Measurements from ENCODE around the gene SEC23B. TPM values are rescaled to one million over a fixed set of nuclear protein-coding genes. Genes with fewer than 3 reads are reported as not detected.
A peak's percentile ranks its signal among the peaks of the same experiment; 100 is the strongest.

The SEC23B gene
- total and polyA plus RNA-seq, 2 of the 13 experiments (the other 11 are each of a cell fraction or from before 2014, with no cell fraction given): 114 to 120 TPM

DNA sequence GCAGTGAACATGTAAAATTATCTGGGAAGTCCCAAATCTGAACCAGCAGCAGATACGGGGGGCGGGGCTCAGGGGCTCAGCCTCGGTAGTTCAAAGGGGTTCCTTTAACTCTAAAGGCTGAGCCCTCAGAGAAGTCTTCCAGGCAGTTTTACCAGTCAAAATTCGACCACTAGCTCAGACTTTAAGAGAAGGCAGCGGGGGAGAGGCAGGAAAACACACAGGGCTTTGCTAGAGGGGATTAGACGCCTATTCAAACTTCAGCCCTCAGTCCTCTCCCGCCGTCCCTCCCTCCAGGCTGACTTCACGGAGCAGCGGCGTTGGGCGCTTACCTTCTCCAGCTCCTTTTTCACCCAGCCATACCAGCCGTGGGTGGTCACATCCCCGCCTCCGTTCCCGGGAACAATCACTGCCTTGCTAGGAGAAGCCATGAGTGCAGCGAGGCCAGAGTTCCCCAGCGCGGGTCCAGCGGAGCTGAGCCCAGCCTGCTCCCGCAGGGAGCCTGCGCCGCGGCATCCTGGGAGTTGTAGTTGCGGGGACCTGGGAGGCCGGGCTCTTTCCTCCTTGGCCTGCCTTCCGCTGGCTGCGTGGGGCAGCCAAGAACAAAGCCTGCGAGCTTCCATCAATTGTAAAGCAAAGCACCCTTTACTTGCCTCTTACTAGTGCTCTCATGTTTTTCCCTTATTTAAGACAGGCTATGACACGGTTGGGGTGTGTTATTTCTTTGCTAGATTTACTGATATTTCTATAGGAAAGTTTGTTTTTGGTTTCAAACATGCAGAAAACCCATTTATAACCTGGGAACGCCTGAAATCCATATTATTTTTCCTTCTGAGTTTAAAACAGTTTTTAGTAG lies 10.8 kb upstream of the SEC23B start, which contains the start of gene RBBP9 (continued):
- peak; percentile 47; the same call in 1 of the 2 replicates for TF ChIP-seq ELK4 (CRISPR knock-in tag; IDR thresholded peaks at IDR 0.05; ENCODE audit: borderline replicate concordance)
- TF ChIP-seq SMAD1 (CRISPR knock-in tag; IDR thresholded peaks at IDR 0.05; ENCODE audit: borderline replicate concordance, low read depth): peak; percentile 97; the same call in 1 of the 2 replicates
- no peak for TF ChIP-seq ZNF615 (CRISPR knock-in tag; IDR thresholded peaks at IDR 0.05; ENCODE audit: borderline replicate concordance)
- TF ChIP-seq ZNF138 (CRISPR knock-in tag; IDR thresholded peaks at IDR 0.05; ENCODE audit: low read depth): 0 out of 2 replicates have a peak, but pooled peaks have one; percentile 55
- no peak; the same call in 1 of the 2 replicates for TF ChIP-seq RFX3 (CRISPR knock-in tag; IDR thresholded peaks at IDR 0.05)
- TF ChIP-seq, protein P1, sequence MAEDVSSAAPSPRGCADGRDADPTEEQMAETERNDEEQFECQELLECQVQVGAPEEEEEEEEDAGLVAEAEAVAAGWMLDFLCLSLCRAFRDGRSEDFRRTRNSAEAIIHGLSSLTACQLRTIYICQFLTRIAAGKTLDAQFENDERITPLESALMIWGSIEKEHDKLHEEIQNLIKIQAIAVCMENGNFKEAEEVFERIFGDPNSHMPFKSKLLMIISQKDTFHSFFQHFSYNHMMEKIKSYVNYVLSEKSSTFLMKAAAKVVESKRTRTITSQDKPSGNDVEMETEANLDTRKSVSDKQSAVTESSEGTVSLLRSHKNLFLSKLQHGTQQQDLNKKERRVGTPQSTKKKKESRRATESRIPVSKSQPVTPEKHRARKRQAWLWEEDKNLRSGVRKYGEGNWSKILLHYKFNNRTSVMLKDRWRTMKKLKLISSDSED (CRISPR knock-in tag; IDR thresholded peaks at IDR 0.05): no peak
- TF ChIP-seq GFI1 (CRISPR knock-in tag; IDR thresholded peaks at IDR 0.05; ENCODE audit: borderline replicate concordance): peak; percentile 77; the same call in 1 of the 2 replicates
- TF ChIP-seq ZNF720 (CRISPR knock-in tag; IDR thresholded peaks at IDR 0.05): peak; percentile 93
- no peak for TF ChIP-seq GZF1 (CRISPR knock-in tag; IDR thresholded peaks at IDR 0.05)
- TF ChIP-seq ZNF652 (CRISPR knock-in tag; IDR thresholded peaks at IDR 0.05; ENCODE audit: borderline replicate concordance, low read depth): peak; percentile 93
- no peak for TF ChIP-seq RAD51 (IDR thresholded peaks at IDR 0.05; ENCODE audit: borderline replicate concordance)
- TF ChIP-seq CENPX (CRISPR knock-in tag; IDR thresholded peaks at IDR 0.05): no peak
- TF ChIP-seq NFKBIZ (CRISPR knock-in tag; IDR thresholded peaks at IDR 0.05): peak; percentile 70; the same call in 1 of the 2 replicates
- peak; percentile 90 for TF ChIP-seq PITX1 (CRISPR knock-in tag; IDR thresholded peaks at IDR 0.05)
- TF ChIP-seq ZNF12 (CRISPR knock-in tag; IDR thresholded peaks at IDR 0.05): no peak
- no peak for TF ChIP-seq TIGD3 (CRISPR knock-in tag; IDR thresholded peaks at IDR 0.05; ENCODE audit: borderline replicate concordance)
- no peak for TF ChIP-seq ATM (IDR thresholded peaks at IDR 0.05; ENCODE audit: borderline replicate concordance)
- TF ChIP-seq ZNF460 (CRISPR knock-in tag; IDR thresholded peaks at IDR 0.05; ENCODE audit: borderline replicate concordance): no peak; the same call in 1 of the 2 replicates
- TF ChIP-seq SCMH1 (CRISPR knock-in tag; IDR thresholded peaks at IDR 0.05; ENCODE audit: borderline replicate concordance): no peak
- TF ChIP-seq, protein P2, sequence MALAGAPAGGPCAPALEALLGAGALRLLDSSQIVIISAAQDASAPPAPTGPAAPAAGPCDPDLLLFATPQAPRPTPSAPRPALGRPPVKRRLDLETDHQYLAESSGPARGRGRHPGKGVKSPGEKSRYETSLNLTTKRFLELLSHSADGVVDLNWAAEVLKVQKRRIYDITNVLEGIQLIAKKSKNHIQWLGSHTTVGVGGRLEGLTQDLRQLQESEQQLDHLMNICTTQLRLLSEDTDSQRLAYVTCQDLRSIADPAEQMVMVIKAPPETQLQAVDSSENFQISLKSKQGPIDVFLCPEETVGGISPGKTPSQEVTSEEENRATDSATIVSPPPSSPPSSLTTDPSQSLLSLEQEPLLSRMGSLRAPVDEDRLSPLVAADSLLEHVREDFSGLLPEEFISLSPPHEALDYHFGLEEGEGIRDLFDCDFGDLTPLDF (CRISPR knock-in tag; IDR thresholded peaks at IDR 0.05): peak; percentile 87
- TF ChIP-seq ELF1 (CRISPR knock-in tag; IDR thresholded peaks at IDR 0.05): peak; percentile 91
